SK-N-SH treated with all-trans-retinoic acid at 6 μM for 48 hours (cell line): ENCODE results near the gene ATP2B3.

Source experiments
- BACH2 ChIP-seq: fragments of 250-450 bp; sonication (Bioruptor Pico); IDR thresholded peaks from 2 replicates; pipeline ENCODE4 v1.9.0; 2021; ENCODE audit warnings: mild to moderate bottlenecking, borderline replicate concordance
- PATZ1 ChIP-seq: fragments of 250-450 bp; sonication (Bioruptor Pico); IDR thresholded peaks from 2 replicates; pipeline ENCODE4 v1.8.0; 2020; ENCODE audit warnings: mild to moderate bottlenecking, moderate library complexity, borderline replicate concordance
- RARB ChIP-seq: fragments of 250-450 bp; sonication (Bioruptor Pico); IDR thresholded peaks from 2 replicates; pipeline ENCODE4 v1.8.0; 2021; ENCODE audit warnings: mild to moderate bottlenecking, moderate library complexity
- TCF4 ChIP-seq: fragments of 250-450 bp; sonication (Bioruptor Pico); IDR thresholded peaks from 2 replicates; pipeline ENCODE4 v1.8.0; 2021; ENCODE audit warnings: mild to moderate bottlenecking, moderate library complexity, borderline replicate concordance
- ZFP3 ChIP-seq: fragments of 250-450 bp; sonication (Bioruptor Pico); IDR thresholded peaks from 2 replicates; pipeline ENCODE4 v1.5.0; 2020; ENCODE audit warnings: mild to moderate bottlenecking, moderate library complexity
- ZNF565 ChIP-seq: fragments of 450-650 bp; formaldehyde crosslinking; conservative IDR thresholded peaks from 2 replicates; pipeline ENCODE4 v1.5.0; 2020; ENCODE audit warnings: low read depth, mild to moderate bottlenecking, moderate library complexity
- ZNF8 ChIP-seq: fragments of 450-650 bp; formaldehyde crosslinking; IDR thresholded peaks from 2 replicates; pipeline ENCODE4 v1.5.0; 2020; ENCODE audit warnings: mild to moderate bottlenecking, moderate library complexity
- TF ChIP-seq, protein P1 (sequence below): fragments of 250-450 bp; sonication (Bioruptor Pico); IDR thresholded peaks from 2 replicates; pipeline ENCODE4 v1.5.1; 2020; ENCODE audit warnings: low read depth, mild to moderate bottlenecking, moderate library complexity

DNA sequence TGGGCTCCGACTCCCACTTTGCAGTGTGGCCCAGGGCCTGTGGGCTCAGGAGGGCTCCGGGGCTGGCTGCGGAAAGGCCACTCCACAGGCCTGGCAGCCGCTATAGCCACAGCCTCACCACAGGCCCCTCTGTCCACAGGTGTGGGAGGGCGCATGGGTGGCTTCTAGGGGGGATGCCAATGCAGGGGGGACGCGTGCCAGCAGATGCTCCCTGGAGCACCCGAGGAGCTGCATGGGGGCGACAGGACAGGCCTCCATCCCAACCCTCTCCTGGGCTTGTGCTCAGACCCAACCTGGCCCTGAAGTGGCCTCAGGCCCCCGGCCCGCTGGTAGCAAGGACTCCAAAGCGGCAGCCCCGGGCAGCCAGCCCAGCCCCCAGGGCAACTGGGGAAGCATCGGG lies 14.6 kb upstream of the ATP2B3 start:
- TF ChIP-seq TCF4 (CRISPR knock-in tag) (no peak), ZNF565 (CRISPR knock-in tag) (no peak), ZNF8 (CRISPR knock-in tag) (no peak), PATZ1 (no peak), RARB (CRISPR knock-in tag) (no peak), BACH2 (CRISPR knock-in tag) (no peak), ZFP3 (CRISPR knock-in tag) (no peak)
- TF ChIP-seq, protein P1, sequence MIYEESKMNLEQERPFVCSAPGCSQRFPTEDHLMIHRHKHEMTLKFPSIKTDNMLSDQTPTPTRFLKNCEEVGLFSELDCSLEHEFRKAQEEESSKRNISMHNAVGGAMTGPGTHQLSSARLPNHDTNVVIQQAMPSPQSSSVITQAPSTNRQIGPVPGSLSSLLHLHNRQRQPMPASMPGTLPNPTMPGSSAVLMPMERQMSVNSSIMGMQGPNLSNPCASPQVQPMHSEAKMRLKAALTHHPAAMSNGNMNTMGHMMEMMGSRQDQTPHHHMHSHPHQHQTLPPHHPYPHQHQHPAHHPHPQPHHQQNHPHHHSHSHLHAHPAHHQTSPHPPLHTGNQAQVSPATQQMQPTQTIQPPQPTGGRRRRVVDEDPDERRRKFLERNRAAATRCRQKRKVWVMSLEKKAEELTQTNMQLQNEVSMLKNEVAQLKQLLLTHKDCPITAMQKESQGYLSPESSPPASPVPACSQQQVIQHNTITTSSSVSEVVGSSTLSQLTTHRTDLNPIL (CRISPR knock-in tag) = no peak
